Measurements from ENCODE around the gene GDPD4. TPM values are rescaled to one million over a fixed set of nuclear protein-coding genes. Genes with fewer than 3 reads are reported as not detected.

Gene GDPD4
- total and polyA plus RNA-seq, 9 of the 15 experiments (the other 6 are each of a cell fraction or from before 2014, with no cell fraction given) = 0.40 TPM; not detected in 8

DNA sequence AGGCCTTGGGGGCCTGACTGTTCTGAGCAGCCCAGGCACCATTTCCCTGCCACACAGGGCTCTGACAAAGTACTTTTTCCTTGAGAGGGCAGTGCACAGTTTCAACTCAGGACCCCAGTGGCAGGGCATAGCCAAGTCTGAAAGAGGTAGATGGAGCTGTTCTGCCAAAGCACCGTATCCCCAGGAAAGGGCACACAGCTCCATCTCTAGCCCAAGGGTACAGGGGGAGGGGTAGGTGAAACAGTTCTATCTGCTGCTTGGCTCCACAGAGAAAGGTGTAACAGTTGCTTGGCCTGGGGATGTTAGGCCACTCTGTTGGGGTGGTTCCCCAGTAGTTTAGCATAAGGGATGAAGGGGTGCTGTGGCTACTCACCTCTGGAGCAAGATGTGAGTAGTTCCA is 47.8 kb downstream of the GDPD4 start (continued):
- TF ChIP-seq, protein P1, sequence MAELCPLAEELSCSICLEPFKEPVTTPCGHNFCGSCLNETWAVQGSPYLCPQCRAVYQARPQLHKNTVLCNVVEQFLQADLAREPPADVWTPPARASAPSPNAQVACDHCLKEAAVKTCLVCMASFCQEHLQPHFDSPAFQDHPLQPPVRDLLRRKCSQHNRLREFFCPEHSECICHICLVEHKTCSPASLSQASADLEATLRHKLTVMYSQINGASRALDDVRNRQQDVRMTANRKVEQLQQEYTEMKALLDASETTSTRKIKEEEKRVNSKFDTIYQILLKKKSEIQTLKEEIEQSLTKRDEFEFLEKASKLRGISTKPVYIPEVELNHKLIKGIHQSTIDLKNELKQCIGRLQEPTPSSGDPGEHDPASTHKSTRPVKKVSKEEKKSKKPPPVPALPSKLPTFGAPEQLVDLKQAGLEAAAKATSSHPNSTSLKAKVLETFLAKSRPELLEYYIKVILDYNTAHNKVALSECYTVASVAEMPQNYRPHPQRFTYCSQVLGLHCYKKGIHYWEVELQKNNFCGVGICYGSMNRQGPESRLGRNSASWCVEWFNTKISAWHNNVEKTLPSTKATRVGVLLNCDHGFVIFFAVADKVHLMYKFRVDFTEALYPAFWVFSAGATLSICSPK (IDR thresholded peaks at IDR 0.05; ENCODE audit: borderline replicate concordance) = no peak
- TF ChIP-seq, protein P2, sequence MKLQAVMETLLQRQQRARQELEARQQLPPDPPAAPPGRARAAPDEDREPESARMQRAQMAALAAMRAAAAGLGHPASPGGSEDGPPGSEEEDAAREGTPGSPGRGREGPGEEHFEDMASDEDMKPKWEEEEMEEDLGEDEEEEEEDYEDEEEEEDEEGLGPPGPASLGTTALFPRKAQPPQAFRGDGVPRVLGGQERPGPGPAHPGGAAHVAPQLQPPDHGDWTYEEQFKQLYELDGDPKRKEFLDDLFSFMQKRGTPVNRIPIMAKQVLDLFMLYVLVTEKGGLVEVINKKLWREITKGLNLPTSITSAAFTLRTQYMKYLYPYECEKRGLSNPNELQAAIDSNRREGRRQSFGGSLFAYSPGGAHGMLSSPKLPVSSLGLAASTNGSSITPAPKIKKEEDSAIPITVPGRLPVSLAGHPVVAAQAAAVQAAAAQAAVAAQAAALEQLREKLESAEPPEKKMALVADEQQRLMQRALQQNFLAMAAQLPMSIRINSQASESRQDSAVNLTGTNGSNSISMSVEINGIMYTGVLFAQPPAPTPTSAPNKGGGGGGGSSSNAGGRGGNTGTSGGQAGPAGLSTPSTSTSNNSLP (IDR thresholded peaks at IDR 0.05; ENCODE audit: borderline replicate concordance, low read depth, low read length) = no peak
- TF ChIP-seq ZNF764 (CRISPR knock-in tag; IDR thresholded peaks at IDR 0.05; ENCODE audit: low read depth) (no peak), SRSF7 (optimal IDR thresholded peaks at IDR 0.05; ENCODE audit: low read depth, low read length) (no peak), SNIP1 (IDR thresholded peaks at IDR 0.05; ENCODE audit: low read depth) (no peak), ZNF780A (CRISPR knock-in tag; IDR thresholded peaks at IDR 0.05) (no peak), FOXM1 (IDR thresholded peaks at IDR 0.05; ENCODE audit: low read depth) (no peak), FOXM1 (CRISPR knock-in tag; IDR thresholded peaks at IDR 0.05; ENCODE audit: low read depth) (no peak), IRF2 (CRISPR knock-in tag; IDR thresholded peaks at IDR 0.05) (no peak)
